ENCODE measurements around the gene SPRED3.
"Not testable (repeated sequence)": the region's sequence is repeated elsewhere in the genome, so short reads cannot be mapped to it uniquely, and the experiment has no call there.

SPRED3 gene

DNA sequence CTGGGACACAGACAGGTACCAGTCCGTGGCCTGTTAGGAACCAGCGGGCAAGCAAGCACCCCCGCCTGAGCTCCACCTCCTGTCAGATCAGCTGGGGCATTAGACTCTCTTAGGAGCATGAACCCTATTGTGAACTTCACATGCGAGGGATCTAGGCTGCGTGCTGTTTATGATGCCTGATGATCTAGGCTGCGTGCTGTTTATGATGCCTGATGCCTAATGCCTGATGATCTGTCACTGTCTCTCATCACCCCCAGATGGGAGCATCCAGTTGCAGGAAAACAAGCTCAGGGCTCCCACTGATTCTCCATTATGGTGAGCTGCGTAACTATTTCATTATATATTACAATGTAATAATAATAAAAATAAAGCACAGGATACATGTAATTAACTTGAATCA is 33.9 kb downstream of the SPRED3 start:
- no peak for DNase-seq

DNA sequence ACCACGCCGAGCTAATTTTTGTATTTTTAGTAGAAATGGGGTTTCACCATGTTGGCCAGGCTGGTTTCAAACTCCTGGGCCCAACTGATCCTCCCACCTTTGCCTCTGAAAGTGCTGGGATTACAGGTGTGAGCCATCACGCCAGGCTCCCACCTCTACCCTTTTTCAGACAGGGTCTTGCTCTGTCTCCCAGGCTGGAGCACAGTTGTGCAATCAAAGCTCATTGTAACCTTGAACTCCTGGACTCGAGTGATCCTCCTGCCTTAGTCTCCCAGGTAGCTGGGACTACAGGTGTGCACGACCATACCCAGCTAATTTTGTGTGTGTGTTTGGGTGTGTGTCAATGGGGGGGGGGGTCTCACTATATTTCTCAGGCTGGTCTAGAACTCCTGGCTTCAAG is 35.8 kb downstream of the SPRED3 start:
- no peak for DNase-seq

DNA sequence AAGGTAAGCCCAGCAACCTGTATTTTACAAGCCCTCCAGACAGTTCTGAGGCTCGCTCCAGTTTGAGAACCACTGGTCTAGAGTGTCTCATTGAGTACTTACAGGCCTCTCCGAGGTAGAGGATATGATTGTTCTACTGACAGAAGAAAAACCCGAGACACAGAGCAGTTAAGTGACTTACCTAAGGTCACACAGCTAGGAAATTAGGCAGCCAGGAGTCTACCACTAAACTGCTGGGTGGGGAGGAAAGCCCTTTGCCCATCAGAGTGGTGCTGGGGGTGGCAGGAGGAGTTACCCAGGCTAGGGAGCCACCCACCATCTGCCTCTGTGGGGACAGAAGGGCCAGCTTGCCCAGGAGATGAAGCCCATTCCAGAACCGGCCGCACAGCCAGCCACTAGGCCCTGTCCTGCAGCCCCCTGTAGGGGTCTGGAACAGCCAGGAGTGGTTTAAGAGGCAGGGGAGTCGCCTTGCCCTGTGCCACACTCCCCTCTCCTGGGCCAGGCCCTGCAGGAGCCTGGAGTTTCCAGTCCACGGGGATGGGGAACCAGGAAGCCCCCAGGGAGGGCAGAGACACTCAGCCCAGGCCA is 36.8 kb downstream of the SPRED3 start:
- DNase-seq: no peak

DNA sequence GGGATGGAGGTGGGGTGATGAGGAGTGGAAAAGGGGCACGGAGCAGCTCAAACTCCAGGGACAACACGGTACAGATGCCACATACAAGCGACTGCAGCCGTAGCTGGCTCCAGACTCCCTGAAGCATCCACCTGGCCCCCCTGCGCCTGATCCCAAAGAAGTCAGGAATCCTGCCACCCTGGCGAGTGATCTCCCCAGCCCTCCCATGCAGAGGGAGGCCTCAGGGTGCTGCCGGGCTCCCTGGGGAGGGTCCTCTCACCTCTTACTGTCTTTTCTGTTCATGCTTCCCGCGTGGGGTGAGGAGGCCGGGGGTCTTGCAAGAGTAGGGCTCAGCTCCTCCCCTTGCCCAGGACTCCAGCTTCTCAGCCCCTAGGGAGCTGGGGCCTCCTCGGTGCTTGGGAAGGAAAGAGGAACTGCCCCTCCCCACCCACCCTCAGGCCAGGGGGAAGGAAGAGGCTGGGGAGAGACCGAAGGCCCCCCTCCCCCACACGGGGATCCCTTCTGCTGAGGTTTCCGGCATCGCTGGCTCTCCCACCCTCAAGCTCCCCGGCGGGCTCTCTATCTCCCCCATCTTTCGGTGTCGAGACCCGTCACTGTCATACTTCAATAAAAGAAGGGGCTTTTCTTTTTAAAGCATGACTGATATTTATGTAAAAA is 37.4 kb downstream of the SPRED3 start, which contains the start of gene RASGRP4:
Gene RASGRP4, minus strand, starts transcription at position 410 of the 657 bp plus-strand sequence. Its CDS starts 128 bp downstream, at position 282.
- no peak for DNase-seq

DNA sequence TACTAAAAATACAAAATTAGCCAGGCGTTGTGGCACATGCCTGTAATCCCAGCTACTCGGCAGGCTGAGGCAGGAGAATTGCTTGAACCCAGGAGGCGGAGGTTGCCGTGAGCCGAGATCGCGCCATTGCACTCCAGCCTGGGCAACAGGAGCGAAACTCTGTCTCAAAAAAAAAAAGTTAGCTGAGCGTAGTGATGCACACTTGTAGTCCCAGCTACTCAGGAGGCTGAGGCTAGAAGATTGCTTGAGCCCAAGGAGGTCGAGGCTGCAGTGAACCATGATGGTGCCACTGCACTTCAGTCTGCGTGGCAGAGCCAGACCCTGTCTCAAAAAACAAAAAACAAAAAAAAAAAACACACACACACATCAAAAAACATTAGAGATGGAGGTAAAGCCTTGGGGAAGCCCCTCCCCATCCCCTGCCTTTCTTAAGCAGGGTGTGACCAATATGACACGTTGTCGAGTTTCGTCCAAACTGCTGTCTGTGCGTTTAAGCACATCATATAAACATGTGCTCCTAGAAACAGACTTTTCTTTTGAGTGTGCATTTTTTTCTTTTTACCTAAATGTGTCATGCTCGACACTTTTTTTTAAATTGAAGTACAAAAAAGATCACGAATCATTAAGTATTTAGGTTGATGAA is 38.7 kb downstream of the SPRED3 start:
- not testable (repeated sequence) for DNase-seq

DNA sequence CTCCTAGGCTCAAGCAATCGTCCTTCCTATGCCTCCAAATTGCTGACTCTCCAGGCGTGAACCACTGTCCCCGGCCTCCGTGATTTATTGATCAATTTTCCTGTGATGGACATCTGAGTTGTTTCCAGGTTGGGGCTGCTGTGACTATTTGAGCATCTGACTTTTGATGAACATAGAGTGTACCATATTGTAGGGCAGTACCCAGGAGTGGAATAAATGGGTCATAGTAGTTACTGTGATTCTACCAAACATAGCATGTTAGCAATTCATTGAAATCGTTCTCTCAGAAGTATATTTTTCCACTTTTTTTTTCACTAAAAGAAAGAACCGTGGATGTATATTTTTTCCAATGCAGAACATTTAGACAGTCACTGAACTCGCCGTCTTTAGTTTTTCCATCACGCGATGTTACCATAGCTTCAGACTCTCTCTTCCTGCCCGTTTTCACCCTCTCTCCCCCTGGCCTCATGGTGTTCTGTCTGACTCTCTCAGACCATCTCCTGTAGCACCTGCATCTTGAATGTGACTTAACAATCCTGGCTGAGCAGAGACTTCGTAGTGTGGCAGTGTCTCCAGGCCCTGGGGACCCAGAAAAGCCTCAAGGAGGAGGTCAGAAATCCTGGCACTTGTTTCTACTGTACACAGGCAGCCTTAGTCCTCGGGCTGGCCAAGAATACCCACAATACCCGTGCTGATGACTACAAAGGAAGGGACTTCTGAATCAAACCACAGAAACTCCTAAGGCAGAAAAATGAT is 40.7 kb downstream of the SPRED3 start:
- no peak for DNase-seq

DNA sequence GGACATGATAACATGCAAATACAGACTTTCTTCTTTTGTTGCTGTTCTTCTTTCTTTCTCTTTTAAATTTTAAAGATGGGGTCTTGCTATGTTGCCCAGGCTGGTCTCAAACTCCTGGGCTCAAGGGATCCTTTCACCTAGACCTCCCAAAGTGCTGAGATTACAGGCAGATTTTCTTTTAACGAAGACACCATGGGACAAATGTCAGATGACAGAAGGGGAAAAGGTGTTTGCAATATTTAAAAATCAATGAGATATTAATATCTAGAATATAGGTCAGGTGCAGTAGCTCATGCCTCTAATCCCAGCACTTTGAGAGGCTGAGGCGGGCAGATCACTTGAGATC is 41.3 kb downstream of the SPRED3 start:
- DNase-seq: no peak

DNA sequence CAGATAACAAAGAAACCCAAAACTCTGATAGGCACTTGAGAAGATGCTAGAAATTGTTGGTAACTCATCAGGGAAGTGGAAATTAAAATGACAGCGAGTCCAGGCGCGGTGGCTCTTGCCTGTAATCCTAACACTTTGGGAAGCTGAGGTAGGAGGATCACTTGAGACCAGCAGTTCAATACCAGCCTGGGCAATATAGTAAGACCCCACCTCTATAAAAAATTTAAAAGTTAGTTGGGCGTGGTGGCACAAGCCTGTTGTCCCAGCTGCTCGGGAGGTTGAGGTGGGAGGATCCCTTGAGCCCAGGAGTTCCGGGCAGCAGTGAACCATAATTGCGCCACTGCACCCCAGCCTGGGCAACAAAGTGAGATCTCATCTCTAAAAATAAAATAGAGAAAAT is 42.4 kb downstream of the SPRED3 start:
- no peak for DNase-seq

DNA sequence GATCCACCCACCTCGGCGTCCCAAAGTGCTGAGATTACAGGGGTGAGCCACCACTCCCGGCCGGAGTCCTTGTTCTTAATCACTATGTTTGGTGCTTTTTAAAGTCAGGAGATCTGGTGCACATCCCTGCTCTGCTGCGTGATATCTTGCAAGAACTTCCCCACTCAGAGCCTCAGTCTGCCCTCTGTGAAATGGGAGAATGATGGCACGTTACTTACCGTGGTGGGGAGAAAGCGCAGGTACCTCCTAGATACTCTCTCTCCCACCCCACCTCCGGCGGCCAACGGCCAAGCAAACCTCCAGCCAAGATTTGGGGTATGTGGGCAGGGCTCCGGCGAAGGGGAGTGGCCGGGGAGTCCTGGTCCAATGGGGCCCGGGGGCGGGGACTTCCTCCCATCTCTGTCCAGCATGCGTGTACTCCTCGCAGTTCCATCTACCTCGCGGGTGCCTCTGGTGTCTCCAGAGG is 44.8 kb downstream of the SPRED3 start, which contains the start of gene RYR1:
Gene RYR1, plus strand, starts transcription at position 424 of the 466 bp plus-strand sequence. CDS start 139 bp downstream, outside the sequence.
- no peak for DNase-seq

DNA sequence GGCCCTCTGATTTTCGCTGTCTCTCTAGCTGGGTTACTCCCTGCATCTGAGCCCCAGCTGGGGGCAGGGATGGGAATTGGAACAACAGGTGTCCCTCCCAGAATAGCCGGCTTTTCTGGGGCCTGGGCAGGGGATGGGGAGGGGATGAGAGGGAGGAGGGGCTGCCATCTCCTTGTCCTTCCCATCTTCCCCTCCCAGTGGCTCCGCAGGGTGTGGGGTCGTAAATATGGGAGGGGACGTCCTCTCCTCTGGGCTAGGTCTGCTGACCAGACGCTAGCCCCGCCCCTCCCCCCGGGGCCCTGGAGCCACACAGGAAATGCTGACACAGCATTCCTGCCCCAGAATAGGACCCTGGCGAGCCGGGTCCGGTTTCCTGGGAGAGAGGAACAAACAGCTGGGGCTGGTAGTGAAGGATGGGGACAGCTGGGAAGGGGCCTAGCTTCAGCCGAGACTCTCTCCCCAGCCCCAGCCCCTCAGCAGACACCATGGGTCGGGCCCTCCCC is 46.1 kb downstream of the SPRED3 start:
- no peak for DNase-seq

DNA sequence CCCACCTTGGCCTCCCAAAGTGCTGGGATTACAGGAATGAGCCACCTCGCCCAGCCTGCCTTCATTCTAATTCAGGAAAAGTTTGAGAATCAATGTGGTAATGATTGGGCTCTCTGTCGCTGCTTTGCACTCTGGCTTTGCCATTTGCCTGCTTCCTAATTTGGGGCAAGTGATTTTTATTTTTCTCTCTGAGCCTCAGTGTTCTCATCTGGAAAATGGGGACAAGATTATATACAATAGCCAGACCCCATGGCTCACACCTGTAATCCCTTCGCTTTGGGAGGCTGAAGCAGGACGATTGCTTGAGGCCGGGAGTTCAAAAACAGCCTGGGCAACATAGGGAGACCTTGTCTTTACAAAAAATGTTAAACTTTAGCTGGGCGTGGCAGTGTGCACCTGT is 48.8 kb downstream of the SPRED3 start:
- DNase-seq: no peak

DNA sequence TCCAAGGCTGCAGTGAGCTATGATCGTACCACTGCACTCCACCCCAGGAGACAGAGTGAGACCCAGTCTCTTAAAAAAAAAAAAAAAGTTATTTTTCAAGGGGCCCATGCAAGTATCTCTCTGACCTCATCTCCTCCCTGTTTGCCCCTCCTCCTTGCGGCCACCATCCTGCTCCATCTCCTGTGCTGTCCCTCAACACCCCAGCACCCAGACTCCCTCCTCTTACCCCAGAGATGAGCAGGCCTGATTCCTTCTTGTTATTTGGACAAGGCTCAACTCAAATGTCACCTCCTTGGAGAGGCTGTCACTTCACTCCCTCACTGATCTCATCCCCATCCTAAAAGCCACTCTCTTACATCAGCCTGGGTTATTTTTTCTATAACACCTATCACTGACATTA is 49.4 kb downstream of the SPRED3 start:
- no peak for DNase-seq

DNA sequence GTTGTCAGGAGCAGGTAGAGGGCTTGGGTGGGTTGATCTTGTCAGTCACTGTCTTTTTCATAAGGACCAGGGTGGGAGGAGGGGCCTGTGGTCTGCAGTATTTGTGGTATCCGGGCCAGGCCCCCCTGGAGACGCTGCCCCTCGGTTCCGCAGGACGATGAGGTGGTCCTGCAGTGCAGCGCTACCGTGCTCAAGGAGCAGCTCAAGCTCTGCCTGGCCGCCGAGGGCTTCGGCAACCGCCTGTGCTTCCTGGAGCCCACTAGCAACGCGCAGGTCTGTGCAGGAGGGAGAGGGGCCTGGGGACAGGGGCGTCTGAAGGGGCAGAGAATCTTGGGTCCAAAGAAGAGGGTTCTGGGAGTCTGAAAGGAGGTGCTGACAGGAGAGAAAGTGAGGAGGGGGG is 52.1 kb downstream of the SPRED3 start:
- no peak for DNase-seq

DNA sequence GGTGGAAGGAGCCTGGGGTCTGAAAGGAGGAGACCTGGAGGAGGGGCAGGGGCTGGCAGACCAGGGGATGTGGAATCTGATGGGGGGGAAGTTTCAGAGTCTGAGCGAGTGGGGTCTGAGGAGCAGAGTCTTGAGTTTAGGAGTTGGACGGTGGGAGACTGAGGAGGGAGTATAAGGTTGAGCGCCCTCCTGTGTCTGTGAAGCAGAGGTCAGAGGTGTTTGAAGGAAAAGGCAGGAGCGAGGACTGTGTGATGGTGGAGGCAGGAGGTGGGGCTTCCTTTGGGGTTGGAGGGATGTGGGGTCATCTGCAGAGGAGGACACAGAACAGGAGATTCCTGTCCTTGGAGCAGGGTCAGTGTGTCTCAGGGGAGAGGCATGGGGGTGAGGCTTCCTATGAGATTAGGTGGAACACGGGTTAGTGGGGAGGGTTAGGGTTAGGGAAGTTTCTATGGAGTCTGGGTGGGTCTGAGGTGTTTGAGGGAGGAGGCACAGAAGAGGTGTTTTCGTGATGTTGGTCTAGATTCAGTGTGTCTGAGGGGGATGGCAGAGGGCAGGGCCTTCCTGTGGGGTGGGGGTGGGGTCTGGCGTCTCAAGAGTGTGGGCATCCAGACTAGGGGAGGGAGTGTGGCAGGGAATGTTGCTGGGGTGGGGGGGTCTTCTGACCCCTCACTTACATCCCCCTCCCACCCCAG is 53.3 kb downstream of the SPRED3 start:
- no peak for DNase-seq

DNA sequence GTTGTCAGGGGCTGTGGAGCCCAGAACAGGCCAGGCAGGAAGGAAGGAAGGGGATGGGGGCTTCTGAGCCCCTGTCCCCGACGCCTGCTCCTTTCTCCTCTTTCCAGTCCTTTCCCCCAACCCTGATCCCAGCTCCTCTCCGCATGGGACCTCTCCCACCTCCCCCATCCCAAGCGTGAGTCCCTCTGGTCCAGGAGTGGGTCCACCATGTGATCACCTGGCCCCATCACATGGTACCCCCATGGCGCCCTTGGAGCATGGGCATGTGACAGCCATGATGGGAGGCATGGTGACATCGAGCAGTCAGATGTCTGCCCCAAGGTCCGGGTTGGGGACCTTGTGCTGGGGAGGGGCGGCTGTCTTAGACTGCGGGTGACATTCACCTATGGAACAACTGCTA is 54.2 kb downstream of the SPRED3 start:
- no peak for DNase-seq

DNA sequence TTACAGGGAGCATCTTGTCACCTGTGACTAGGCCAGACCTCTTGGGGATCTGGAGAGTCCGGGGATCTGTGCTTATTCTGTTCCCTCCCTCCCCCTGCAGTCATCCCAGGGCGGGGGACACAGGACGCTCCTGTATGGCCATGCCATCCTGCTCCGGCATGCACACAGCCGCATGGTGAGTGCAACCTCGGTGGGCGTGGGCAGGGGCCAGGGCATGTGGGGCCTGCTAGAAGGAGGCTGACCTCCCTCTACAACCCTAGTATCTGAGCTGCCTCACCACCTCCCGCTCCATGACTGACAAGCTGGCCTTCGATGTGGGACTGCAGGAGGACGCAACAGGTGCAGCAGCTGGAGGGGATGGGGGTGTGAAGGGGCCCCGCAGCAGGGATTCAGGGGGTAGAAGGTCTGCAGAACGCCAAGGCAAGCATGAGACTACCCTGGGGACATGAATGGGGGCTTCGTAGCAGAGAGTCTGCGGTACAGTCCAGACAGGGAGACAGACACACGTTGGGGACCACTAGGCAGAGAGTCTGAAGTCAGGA is 55.0 kb downstream of the SPRED3 start:
- DNase-seq: no peak

DNA sequence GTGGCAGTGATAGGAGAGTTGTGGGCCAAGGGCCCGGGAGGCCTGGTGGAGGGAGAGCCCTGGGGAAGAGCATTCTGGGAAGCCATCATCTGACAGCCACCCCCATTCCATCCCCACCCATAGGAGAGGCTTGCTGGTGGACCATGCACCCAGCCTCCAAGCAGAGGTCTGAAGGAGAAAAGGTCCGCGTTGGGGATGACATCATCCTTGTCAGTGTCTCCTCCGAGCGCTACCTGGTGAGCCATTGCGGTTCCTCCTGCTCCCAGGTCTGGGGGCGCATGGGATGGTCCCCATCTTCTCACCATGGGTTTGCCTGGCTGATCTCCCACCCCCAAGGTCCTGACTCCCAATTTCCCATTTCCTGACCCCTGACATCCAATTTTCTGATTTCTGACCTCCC is 55.5 kb downstream of the SPRED3 start:
- DNase-seq: no peak

DNA sequence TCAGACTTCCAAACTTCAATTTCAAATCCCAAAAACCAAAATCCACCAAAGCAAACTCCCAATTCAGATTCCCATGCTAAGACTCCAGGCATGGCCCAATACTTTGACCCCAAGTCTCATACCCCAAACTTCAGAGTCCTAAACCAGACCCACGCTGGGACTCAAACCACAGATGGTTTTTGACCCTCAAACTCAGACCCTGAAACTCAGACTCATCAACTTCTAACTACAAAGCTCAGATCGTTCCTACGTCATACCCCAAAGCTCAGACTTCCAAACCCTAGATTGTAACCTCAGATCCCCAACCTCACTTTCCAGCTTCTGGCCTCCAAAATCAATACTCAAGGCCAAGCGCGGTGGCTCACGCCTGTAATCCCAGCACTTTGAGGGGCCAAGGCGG is 56.9 kb downstream of the SPRED3 start:
- no peak for DNase-seq

DNA sequence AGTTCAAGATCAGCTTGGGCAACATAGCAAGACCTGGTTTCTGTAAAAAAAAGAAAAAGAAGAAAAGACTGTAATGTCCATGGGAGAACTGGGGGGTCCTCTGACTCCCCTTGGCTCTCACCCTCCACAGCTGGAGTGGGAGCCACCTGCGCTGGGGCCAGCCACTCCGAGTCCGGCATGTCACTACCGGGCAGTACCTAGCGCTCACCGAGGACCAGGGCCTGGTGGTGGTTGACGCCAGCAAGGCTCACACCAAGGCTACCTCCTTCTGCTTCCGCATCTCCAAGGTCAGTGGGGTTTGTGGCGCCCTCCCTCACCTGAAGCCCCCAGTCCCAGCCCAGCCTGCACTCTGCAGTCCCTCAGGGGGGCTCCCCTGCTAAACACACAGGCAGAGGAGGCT is 59.7 kb downstream of the SPRED3 start:
- DNase-seq: no peak

All from NCI-H2107 (cell line).